HG02870 (cell line): ENCODE measurements around the gene ABCC1.

ENCODE experiments used
- ATAC-seq: cut with Tn5 transposase; IDR thresholded peaks from one replicate; pipeline ENCODE4 v1.9.1; 2021; ENCODE audit warnings: mild to moderate bottlenecking, moderate library complexity; ENCODE audit not compliant: unreplicated experiment

The ABCC1 gene

DNA sequence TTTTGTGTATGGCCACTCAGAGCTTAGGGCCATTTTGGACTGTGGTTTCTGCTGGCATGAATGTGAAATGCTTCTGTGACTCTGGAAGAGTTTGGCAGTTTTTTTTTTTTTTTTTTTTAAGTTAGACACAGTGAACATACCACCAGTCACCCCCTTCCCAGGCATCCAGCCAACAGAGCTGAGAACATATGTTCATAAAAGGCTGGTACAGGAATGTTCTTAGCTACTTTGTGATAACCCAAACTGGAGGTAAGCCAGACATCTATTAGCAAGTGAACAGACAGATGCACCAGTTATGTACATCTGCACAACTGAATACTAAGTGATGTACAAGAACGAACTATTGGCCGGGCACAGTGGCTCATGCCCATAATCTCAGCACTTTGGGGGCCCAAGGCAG is 92.7 kb downstream of the ABCC1 start:
- no peak for ATAC-seq

DNA sequence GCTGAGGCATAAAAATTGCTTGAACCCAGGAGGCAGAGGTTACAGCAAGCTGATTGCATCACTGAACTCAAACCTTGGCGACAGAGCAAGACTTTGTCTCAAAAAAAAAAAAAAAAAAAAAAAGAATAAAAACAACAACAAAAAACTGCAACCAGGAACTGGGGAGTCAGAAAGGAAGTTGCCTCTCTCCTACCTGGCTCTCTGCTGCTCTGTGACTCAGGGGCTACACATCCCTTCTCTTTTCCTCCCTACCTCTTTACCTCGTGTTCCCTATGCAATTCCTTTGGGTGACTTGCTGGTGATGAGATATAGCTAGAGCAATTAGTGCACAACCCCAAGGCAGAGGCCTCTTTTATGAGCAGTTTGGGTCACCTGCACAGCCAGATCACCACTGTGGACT is 95.9 kb downstream of the ABCC1 start:
- ATAC-seq = no peak

GRCh38 chr16:16045879-16046278 is 96.5 kb downstream of the ABCC1 start:
- ATAC-seq = no peak

DNA sequence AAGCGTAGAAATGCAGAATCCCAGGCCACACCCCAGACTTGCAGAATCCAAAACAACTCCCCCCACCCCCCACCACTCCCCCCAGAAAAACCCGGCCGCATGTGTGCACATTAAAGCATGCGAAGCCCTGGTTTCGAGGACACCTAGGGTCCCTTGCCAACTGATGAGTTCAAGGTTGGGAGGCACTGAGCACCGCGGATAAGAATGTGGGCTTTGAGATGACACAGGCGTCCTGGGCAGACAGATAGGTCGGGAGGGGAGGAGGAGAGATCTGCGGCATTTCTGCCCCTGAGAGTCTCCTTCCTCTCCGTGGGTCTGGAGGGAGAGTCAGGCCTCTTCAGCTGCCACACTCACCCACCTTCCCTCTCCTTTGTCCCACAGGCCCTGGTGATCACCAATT is 98.3 kb downstream of the ABCC1 start:
- ATAC-seq = no peak

DNA sequence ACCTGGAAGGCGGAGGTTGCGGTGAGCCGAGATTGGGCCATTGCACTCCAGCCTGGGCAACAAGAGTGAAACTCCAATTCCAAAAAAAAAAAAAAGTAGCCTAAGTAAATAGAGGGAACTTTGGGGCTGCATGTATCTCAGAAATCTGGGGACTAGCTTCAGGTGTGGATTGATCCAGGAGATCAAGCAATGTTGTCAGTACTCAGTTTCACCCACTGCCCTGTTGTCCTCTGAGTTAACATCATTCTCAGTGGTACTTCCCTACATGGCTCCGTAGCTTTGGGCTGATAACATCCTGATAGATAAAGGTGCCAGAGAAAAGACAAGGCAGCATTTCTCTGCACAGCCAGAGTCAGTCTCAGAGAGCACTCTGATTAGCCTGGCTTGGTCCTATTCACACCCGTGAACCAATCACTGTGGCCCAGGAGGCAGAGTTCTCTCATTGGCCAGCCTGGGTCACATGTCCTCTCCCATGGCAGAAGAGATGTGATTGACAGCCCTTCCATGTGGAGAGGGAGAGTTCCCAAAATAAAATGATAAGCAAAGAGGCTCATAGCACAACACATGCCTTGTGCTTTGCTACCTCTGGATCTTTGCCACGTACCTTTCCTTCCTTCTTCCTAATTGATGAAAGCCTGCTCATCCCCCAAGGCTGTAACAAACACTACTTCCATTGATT is 99.6 kb downstream of the ABCC1 start:
- ATAC-seq = no peak

- no peak for ATAC-seq
Observed at GRCh38 chr16:16050106-16050505, 100.7 kb downstream of the ABCC1 start.

DNA sequence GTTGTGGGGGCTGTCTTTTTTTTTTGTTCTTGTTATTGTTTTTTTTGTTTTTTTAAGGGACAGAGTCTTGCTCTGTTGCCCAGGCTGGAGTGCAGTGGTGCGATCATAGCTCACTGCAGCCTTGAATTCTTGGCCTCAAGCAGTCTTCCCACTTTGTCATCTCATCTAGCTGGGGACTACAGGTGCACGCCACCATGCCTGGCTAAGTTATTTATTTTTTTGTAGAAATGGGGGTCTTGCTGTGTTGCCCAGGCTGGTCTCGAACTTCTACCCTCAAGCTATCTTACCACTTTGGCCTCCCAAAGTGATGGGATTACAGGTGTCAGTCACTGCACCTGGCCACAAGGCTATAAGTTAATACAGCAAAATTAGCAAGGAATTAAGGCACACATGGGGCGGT is 101.7 kb downstream of the ABCC1 start:
- ATAC-seq = no peak

- ATAC-seq = no peak
Observed at GRCh38 chr16:16052916-16053315, 103.5 kb downstream of the ABCC1 start.

DNA sequence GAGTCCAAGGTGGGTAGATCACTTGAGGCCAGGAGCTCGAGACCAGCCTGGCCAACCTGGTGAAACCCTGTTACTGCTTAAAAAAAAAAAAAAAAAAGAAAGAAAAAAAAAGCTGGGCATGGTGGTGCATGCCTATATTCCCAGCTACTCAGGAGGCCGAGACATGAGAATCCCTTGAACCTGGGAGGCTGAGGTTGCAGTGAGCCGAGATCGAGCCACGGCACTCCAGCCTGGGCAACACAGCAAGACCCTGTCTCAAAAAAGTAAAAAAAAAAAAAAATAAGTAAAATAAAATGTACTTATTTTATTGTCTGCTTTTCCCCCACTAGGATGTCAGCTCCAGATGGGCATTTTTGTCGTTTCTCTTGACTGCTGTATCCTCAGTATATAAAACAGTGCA is 107.7 kb downstream of the ABCC1 start:
- no peak for ATAC-seq

- no peak for ATAC-seq
Observed at GRCh38 chr16:16059160-16059559, 109.7 kb downstream of the ABCC1 start.

GRCh38 chr16:16059895-16060590 is 110.6 kb downstream of the ABCC1 start:
- no peak for ATAC-seq

DNA sequence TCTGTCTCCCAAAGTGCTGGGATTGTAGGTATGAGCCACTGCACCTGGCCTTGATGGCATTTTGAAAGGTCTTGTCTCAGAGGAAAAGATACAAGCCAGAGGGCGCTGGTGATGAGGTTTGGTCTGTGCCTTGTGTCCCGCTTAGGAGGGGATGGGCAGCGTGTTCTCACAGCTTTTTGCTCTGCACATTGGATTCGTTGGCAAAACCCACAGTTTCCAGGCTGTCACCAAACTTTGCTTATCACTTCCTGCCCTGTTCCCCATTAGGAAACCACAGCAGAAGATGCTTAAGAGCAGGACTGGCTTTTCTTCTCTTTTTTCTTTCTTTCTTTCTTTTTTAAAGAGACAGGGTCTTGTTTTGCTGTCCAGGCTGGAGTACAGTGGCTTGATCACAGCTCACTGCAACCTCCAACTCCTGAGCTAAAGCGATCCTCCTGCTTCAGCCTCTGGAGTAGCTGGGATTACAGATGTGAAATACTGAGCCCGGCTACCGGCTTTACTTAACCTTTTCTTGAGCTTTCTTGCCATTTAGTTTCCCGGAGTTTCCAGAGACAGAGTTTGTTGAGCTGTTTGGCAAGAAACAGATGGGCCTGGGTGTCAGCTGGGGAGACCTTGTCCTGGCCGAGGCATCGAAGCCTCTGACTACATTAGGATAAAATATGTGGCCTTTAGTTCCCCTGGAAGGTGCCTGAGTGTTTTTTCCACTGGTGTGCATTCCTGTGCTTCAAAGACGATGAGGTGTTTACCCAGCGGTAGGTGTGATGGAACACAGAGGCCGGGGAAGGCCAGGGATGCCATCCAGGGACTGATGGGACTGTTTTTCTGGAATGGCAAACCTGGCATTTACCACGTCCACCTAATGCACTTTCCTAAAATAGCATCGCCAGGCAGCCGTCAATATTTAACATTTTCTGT is 112.9 kb downstream of the ABCC1 start:
- ATAC-seq = no peak

DNA sequence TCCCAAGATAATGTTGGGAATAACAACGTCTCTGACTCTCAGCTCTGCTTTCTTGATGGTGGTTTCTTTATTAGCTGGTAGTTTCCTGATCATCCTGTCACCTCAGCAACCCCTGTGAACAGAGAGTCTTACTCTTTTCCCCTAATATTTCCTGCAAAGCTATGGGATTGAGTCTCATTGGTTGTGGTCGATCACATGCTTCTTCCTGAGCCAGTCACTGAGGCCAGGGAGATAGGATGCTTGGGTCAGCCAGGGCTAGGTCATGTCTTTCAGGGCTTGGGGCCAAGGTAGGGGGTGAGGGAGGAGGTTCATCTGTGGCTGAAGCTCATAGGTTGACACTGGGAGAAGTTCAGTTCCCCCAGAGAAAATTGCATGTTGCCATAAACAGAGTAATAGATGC is 114.3 kb downstream of the ABCC1 start:
- ATAC-seq = no peak

DNA sequence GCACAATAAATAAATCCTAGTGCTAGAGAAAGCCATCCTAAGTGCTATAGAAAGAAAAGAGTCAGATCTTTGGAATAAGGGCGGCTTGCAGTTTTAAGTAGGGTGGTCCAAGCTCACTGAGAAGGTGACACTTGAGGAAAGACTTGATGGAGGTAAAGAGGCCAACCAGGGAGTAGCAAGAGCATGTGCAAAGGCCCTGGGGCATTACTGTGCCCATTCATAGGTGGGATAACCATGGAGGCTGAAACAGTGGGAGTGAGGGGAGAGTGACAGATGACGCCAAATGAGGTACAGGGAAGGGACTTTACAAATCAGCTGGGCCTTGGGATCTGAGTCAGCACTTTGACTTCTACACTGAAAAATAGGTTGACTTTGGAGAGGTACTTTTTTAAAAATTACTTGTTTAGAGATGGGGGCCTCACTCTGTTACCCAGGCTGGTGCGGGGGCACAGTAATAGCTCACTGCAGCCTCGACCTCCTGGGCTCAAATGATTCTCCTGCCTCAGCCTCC is 115.5 kb downstream of the ABCC1 start:
- no peak for ATAC-seq

- no peak for ATAC-seq
Observed at GRCh38 chr16:16067127-16067526, 117.7 kb downstream of the ABCC1 start.

DNA sequence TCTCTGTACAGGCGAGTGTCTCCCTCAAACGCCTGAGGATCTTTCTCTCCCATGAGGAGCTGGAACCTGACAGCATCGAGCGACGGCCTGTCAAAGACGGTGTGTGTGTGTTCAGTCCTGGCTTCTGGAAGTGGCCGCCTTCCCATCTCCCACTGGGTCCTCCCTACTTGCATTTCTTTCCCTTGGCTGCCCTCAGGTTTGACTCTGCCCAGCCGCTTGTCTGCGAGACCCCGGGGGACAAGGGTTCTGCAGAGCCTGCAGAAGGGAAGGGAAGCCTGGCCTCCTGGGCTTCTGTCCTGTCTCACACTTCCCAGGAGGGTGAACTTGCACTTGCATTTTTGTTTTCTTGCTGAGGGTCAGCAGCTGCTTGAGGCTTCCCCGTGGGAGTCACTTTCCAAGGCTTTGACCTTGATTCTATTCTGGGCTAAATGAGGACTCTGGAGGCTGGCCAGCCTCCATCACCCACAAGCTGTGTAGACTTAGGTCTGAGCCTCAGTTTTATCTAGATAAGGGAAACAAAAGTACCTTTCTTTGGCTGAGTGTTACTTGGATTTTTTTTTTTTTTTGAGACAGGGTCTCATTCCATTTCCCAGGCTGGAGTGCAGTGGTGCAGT is 122.3 kb downstream of the ABCC1 start:
- no peak for ATAC-seq

DNA sequence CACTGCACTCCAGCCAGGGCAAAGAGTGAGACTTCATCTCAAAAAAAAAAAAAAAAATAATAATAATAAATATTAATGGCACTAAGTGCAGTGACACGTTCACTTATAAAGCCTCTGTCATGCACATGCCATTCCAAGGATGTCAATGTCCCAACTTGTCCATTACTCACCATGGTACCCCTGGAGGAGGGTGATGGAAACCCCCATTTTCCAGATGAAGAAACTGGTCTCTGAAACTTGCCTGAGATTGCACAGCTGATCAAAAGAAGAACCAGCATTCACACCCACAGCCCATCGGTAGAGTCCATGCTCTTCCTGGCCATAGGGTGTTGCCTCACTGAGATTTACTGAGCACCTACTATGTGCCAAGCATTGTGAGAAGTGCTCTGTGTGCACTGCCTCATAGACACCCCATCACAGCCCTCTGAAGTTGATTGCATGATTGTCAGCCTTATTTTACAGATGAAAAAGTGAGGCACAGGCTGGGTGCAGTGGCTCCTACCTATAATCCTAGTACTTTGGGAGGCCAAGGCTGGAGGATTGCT is 123.7 kb downstream of the ABCC1 start:
- no peak for ATAC-seq

GRCh38 chr16:16073891-16074881 is 124.8 kb downstream of the ABCC1 start:
- ATAC-seq = no peak
